HG03280 (cell line): ENCODE data around the gene TRAF3.
"Not testable (repeated sequence)": the region's sequence is repeated elsewhere in the genome, so short reads cannot be mapped to it uniquely, and the experiment has no call there.

Experiments used
- ATAC-seq: cut with Tn5 transposase; IDR thresholded peaks from one replicate; pipeline ENCODE4 v1.9.1; 2021; ENCODE audit warnings: mild to moderate bottlenecking, moderate library complexity; ENCODE audit not compliant: unreplicated experiment

TRAF3 gene

DNA sequence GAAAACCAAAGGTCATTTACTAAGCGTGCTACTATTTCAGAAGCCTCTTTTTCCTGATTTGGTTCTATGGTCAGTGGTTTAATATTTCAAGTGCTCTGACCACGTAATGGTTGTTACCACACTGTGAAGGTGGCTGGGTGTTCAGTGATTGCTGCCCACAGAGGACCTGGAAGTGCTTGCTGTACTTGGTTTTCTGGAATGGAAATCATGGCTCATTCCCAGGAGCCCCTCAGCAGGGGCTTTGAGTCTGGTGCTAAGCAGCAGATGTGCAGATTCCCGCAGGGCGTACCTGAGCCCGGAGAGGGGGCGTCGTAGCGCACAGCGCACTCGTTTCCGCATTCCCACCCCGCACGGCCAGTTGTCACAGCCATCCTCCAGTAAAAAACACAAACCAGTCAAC lies 50.5 kb downstream of the TRAF3 start:
- ATAC-seq, result no peak

- ATAC-seq, result no peak
Observed at GRCh38 chr14:102828151-102828550, 50.9 kb downstream of the TRAF3 start.

DNA sequence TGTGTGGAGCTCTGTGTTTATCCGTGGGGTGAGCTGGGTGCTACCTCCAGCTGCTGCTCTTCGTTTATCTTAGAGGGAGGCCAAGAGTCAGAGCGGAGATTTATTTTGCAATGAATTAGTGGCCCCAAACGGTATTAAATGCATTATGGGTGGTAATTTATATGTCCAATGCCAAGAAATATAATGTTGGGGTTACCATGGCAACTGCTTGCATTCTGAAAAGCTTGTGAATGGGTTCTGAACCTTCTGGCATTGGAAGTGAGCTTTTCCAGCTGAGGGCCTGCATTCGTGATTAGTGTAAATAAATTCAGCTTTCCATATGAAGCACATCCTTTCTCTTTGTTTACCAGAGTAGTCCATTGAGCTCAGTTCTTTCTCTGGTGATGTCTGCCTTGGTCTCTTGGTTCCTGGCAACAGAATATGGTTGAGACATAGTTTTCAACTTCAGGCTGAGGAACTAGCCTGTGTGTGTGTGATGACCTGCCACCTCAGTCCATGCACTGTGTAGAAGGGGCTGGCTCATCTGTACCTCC lies 51.8 kb downstream of the TRAF3 start:
- ATAC-seq, result no peak

DNA sequence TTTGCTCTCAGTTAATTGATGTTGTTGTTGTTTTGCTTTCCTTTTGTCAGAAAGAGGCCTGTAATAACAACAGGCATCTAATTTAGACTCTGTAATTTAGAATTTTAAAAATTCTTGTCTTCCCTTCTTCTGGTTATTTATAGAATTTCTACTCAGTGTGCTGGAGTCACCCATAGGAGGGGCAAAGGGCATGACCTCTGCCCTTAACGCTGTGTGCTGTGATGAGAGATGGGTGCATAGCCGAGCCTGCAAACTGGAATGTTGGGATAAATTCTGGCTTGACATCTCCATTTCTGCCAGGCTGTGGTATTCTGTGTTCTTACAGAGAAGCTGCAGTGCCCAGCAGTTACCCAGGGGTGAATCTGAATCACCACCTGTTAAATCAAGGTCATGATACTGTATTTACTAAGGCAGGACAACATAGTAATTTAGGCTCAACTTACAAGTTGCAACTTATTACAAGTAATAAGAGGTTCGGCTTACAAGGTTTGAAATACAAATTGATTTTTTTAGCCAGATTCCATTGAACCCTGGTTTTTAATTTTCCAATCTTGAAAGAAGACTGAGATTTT lies 53.3 kb downstream of the TRAF3 start:
- no peak for ATAC-seq

GRCh38 chr14:102831163-102831804 lies 54.0 kb downstream of the TRAF3 start:
- no peak for ATAC-seq

- ATAC-seq, result no peak
Observed at GRCh38 chr14:102833341-102833740, 56.1 kb downstream of the TRAF3 start.

- ATAC-seq, result no peak
Observed at GRCh38 chr14:102833991-102834390, 56.7 kb downstream of the TRAF3 start.

- ATAC-seq, result no peak
Observed at GRCh38 chr14:102835959-102836358, 58.7 kb downstream of the TRAF3 start.

- not testable (repeated sequence) for ATAC-seq
Observed at GRCh38 chr14:102837120-102837519, 59.9 kb downstream of the TRAF3 start.

GRCh38 chr14:102838501-102838900 lies 61.3 kb downstream of the TRAF3 start:
- ATAC-seq, result no peak

GRCh38 chr14:102840115-102840514 lies 62.9 kb downstream of the TRAF3 start:
- ATAC-seq, result no peak

DNA sequence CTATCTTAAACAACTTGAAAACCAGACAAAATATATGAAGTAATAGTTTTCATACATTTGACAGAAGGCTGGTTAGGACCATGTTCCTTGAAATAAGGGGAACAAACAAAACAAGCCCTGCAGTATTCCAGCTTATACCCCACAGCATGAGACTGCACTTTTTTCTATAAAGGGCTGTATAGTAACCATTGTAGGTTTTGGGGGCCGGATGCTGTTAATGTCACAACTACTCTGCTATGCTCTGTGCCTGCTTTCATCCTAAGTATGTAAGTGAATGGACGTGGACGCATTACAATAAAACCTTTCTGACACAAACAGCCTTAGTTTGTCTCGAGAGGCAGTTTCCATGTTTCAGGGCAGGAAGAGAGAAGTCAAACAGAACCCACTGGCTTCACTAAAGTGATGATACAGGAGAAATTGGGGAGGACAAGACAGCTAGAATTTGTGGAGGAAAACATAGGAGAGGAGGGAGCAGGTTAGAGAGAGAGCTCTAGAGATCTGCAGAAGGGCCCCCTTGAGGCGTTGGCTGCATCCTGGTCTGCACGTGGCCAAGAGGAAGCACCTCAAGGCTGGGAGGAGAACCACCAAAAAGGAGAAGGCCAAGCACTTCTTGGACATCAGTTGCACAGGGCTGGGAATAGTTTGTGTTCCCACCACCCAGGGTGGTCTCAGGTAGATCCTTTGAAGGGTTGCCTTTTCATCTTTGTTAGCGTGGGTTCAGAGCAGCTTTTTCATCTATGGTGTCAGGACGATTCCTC lies 63.7 kb downstream of the TRAF3 start:
- ATAC-seq, result no peak

DNA sequence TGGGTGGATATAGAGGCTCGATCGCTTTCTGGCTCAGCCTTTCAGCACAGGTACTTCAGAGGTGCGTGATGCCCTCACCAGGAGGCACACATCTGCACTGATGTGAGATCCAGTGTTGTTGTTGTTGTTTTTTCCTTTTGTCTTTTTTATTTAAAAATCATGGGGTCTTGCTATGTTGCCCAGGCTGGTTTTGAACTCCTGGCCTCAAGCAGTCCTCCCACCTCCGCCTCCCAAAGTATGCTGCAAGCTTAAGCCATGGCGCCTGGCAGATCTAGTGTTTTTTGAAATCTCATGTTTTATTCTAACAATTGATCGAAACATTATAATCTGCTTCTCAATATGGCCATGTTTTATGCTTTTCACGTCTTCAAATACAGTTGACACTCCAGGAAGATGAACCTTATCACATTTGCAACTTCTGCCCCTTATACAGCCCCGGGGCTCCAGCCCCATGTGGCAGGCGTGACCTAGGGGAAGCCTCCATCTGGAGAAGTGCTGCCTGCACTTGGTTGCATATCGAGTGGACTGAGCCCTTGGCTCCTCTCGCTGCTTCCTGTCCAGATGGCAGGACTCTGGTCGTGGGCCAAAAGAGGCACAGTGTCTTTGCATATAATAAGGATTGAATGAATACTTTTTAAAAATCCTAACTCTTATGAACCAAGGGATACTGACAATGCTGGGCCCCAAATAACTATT lies 71.7 kb downstream of the TRAF3 start:
- ATAC-seq, result no peak

DNA sequence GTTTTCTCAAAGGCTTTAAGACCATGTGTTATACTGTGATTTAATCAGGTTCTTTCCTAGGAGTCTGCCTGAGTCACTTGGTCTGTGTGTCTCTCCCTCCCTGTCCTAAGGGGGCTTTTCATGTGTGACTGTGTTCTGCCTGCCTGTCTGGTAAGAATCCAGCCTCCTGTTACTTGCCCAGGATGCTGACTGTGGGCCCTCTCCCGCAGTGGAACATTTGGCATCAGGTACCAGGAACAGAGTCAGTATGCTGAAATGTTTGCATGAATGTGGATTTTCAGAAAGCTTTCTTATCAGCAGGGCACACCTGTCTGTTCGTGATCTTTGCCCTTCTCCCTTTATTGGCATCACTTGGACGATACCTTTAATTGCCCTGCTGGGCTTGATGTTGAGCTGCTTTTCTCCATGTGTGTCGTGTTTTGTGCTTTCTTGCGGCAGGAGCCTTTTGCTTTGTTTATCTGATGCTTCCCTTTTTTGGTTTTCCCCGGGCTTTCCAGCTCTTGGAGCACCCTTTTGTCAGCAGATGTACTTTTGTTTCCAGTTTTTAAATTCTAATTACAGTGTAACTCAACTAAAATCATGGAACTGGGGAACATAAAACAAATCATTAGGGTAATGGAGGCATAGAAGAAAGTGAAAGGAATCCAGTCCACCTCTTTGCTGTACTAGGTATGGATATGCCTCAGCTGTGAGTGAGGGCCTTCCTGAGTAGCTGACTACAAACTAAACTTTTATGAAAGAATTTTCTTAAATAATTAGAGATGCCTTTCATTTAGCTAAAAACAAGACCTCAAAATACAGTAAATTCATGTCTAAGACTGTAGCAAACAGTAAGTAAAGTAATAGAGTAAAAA lies 72.5 kb downstream of the TRAF3 start:
- ATAC-seq, result no peak

DNA sequence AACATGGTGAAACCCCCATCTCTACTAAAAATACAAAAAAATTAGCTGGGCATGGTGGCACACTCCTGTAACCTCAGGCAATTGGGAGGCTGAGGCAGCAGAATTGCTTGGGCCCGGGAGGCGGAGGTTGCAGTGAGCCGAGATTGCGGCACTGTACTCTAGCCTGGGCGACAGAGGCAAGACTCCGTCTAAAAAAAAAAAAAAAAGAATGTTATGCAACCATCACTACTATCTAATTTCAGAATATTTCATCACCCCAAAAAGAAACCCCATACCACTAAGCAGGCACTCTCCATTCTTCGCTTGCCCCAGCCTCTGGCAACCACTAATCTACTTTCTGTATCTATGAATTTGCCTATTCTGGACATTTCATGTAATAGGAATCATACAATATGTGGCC lies 76.4 kb downstream of the TRAF3 start:
- ATAC-seq, result no peak

DNA sequence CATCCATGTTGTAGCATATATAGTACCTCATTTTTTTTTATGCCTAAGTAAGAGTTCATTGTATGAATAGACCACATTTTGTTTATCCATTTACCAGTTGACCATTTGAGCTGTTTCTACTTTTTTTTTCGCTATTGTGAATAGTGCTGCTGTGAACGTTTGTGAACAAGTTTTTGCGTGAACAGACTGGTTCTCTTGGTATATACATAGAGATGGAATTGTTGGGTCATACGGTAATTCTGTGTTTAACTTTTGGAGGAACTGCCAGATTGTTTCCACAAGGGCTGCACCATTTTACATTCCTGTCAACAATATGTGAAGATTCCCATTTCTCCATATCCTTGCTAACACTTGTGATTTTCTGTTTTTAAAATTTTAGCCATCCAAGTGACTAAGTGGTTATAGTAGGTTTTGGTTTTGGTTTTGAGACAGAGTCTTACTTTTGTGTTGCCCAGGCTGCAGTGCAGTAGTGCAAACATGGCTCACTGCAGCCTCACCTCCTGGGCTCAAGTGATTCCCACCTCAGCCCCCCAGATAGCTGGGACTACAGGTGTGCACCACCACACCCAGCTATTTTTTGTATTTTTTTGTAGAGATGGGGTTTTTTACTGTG lies 76.9 kb downstream of the TRAF3 start:
- no peak for ATAC-seq

DNA sequence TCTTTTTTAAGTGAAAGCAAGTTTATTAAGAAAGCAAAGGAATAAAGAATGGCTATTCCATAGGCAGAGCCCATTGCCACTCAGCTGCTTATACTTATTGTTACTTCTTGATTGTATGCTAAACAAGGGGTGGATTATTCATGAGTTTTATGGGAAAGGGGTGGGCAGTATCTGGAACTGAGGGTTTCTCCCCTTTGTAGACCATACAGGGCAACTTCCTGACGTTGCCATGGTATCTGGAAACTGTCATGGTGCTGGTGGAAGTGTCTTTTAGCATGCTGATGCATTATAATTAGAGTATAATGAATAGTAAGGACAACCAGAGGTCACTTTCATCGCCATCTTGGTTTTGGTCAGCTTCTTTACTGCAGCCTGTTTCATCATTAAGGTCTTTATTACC lies 78.9 kb downstream of the TRAF3 start:
- ATAC-seq, result no peak

GRCh38 chr14:102857444-102857843 lies 80.2 kb downstream of the TRAF3 start:
- ATAC-seq, result no peak

- no peak for ATAC-seq
Observed at GRCh38 chr14:102859911-102860310, 82.7 kb downstream of the TRAF3 start.

DNA sequence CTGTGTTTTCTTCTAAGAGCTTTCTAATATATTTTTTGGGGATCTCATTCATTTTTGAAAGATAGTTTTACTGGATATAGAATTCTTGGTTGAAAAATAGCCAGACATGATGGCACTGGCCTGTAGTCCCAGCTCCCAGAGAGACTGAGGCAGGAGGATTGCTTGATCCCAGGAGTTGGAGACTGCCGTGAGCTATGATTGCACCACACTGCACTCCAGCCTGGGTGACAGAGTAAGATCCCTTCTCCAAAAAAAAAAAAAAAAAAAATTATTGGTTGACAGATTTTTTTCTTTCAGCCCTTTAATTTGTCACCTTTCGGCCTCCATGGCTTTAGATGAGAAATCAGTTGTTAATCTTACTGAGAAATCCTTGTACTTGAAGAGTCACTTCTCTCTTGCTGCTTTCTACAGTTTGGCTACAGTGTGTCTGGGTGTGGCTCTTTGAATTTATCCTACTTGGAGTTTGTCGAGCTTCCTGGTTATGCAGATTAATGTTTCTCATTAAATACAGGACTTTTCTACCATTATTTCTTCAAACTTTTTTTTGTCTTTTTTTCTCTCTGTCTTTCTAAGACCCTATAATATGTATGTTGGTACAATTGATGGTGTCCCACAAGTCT lies 85.0 kb downstream of the TRAF3 start:
- ATAC-seq, result no peak
